CD8-positive, alpha-beta memory T cell (primary cell): ENCODE data around the gene KIF2C. TPM values are rescaled to one million over a fixed set of nuclear protein-coding genes. Genes with fewer than 3 reads are reported as not detected.
A peak's percentile ranks its signal among the peaks of the same experiment; 100 is the strongest.

Experiments
- CTCF ChIA-PET: fragments of 350-600 bp; sonication (Branson Sonifier 250); formaldehyde crosslinking; loops from one replicate; lab custom pipeline; 2021; ENCODE audit warnings: antibody characterized with exemption; lab: Charles Lee
- POLR2A ChIA-PET: fragments of 350-600 bp; sonication (Branson Sonifier 250); formaldehyde crosslinking; loops from one replicate; lab custom pipeline; 2021; ENCODE audit warnings: antibody characterized with exemption; lab: Charles Lee
- DNase-seq, 5 donors: peaks; one replicate each; pipeline versions ENCODE4 v3.0.0 to v3.0.0-alpha.2; 2020 to 2022; ENCODE audit warnings: mixed read lengths in 1 of 5
- H3K27ac ChIP-seq: one replicate; pipeline ENCODE4 v1.7.0; 2013; ENCODE audit warnings: low read depth, mild to moderate bottlenecking, low read length, moderate library complexity
- H3K27me3 ChIP-seq: 2 replicates; pipeline ENCODE4 v1.7.0; 2013; ENCODE audit warnings: low read length, mild to moderate bottlenecking; ENCODE audit not compliant: insufficient read depth, poor library complexity, severe bottlenecking
- H3K36me3 ChIP-seq: 2 replicates; pipeline ENCODE4 v1.7.0; 2013; ENCODE audit warnings: mild to moderate bottlenecking, low read length, moderate library complexity; ENCODE audit not compliant: insufficient read depth
- H3K4me1 ChIP-seq: 2 replicates; pipeline ENCODE4 v1.7.0; 2013; ENCODE audit warnings: mild to moderate bottlenecking, low read length, moderate library complexity; ENCODE audit not compliant: insufficient read depth
- H3K4me3 ChIP-seq: 2 replicates; pipeline ENCODE4 v1.7.0; 2013; ENCODE audit warnings: mild to moderate bottlenecking, low read length
- H3K9me3 ChIP-seq: 2 replicates; pipeline ENCODE4 v1.7.0; 2013; ENCODE audit warnings: mild to moderate bottlenecking, low read length
- H3K27ac Mint-ChIP-seq, 8 donors: one replicate each; pipeline ENCODE4 v1.8.0; 2020 to 2021; ENCODE audit warnings: mixed read lengths in 8 of 8, mild to moderate bottlenecking in 6 of 8, inconsistent platforms in 3 of 8, moderate library complexity in 3 of 8
- H3K27me3 Mint-ChIP-seq, 2 donors: one replicate each; pipeline ENCODE4 v1.8.0; 2020 to 2021; ENCODE audit warnings: mixed read lengths in 2 of 2, mild to moderate bottlenecking in 1 of 2, moderate library complexity in 1 of 2
- H3K36me3 Mint-ChIP-seq, 3 donors: one replicate each; pipeline ENCODE4 v1.8.0; 2020 to 2021; ENCODE audit warnings: mixed read lengths in 3 of 3, inconsistent platforms in 1 of 3, mild to moderate bottlenecking in 1 of 3
- H3K4me1 Mint-ChIP-seq, 3 donors: one replicate each; pipeline ENCODE4 v1.8.0; 2020 to 2021; ENCODE audit warnings: mixed read lengths in 3 of 3, inconsistent platforms in 1 of 3, mild to moderate bottlenecking in 1 of 3
- H3K4me3 Mint-ChIP-seq, 7 donors: one replicate each; pipeline ENCODE4 v1.8.0; 2020 to 2021; ENCODE audit warnings: mixed read lengths in 7 of 7, mild to moderate bottlenecking in 6 of 7, moderate library complexity in 4 of 7, inconsistent platforms in 2 of 7
- H3K9me3 Mint-ChIP-seq, 5 donors: one replicate each; pipeline ENCODE4 v1.8.0; 2020 to 2022; ENCODE audit warnings: mixed read lengths in 5 of 5, mild to moderate bottlenecking in 3 of 5, moderate library complexity in 2 of 5, inconsistent platforms in 1 of 5
- polyA plus RNA-seq: library from polyadenylated mRNA; unstranded; fragments of 300-500 nt; fragmentation: Illumina TruSeq; gene quantifications from one replicate; pipeline ENCODE4 v1.2.3, GENCODE V29; 2021
- total RNA-seq, 2 experiments: library from RNA; stranded (reverse); gene quantifications; one replicate each; pipeline ENCODE4 v1.2.3, GENCODE V29; 2021

Gene KIF2C
- total RNA-seq (10 to 100 TPM; 40.4 to 41.4 TPM), polyA plus RNA-seq (0.61 TPM)

DNA sequence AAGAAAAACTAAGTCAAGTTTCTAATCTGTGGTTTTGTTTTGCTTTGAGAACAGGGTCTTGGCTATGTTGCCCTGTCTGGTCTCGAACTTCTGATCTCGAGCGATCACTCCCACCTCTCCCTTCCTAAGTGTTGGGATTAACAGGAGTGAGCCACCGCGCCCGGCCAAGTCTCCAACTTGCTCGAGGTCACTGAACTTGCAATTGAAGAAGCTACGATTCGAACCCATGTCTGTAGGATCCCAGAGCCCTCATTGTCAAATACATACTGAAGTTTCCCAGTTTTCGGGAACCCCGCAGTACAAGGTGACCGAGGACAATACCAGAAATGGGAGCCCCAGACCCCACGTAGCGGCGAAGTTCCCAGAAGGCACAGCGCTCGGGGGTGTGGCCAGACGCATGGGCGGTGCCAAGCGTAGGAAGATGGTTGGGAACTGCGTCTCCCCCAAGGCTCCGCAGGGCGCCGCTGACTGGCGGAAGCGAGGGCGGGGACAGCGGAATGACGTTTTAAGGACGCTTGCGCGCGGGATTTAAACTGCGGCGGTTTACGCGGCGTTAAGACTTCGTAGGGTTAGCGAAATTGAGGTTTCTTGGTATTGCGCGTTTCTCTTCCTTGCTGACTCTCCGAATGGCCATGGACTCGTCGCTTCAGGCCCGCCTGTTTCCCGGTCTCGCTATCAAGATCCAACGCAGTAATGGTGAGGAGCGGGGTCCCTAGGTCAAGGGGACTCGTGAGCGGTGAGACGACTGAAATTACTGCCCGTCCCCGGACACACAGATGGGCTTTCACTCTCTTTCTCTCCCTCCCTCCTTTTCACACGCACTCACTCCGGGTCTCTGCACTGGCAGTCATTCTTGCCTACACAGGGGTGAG lies at the start of gene KIF2C:
Gene KIF2C, plus strand, starts transcription at position 531 of the 872 bp plus-strand sequence. Its CDS starts 96 bp downstream, at position 627.
- H3K4me3 Mint-ChIP-seq = peak within 1 kb of the TSS; percentile 93 to 95 (median 94)
- H3K4me1 Mint-ChIP-seq = peaks cover 15 to 21% (median 20%) of the 10 kb centered on the region in 3 donors
- CTCF ChIA-PET = interaction anchor here (1.2 to 1.6 kb wide), 2 partner anchors 10 to 69 kb away, joined by 4 read pairs; partner anchors contain the start of gene BTBD19

DNA sequence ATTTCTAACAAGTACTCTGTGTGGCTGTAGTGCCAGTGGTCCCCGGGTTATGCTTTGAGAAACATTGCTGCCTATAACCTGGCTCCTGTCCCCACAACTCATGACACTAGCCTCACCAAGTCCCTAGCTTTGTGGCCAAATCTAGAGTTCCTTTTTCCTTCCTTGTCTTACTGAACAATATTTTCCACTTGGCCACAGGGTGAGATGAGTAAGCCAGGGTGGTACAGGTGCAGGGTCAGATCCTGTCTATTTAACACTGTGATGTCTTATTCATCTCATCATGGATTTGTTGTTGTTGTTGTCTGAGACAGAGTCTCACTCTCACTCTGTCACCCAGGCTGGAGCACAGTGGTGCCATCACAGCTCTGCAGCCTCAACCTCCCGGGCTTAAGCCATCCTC lies 46.5 kb upstream of the KIF2C start:
- Mint-ChIP-seq H3K9me3 (no peaks in the 10 kb centered on the region), H3K4me1 (peaks cover 12 to 15% (median 14%) of the 10 kb centered on the region in 3 donors), H3K27me3 (peaks cover 0 to 5% of the 10 kb centered on the region in 2 donors), H3K27ac (no peak overlapping the region), H3K36me3 (peaks cover 0 to 5% (median 0%) of the 10 kb centered on the region in 3 donors), H3K4me3 (no peak overlapping the region)
- DNase-seq = no peak
- Histone ChIP-seq H3K36me3 (no peaks in the 10 kb centered on the region), H3K4me1 (peaks cover 16% of the 10 kb centered on the region), H3K27me3 (no peaks in the 10 kb centered on the region), H3K9me3 (no peaks in the 10 kb centered on the region), H3K4me3 (no peak overlapping the region), H3K27ac (no peak overlapping the region)
- ChIA-PET POLR2A (no interaction called here), CTCF (interaction anchor here (1.3 kb wide), 1 partner anchor 9 kb away, joined by 3 read pairs; no protein-coding TSS in a partner anchor)

More for the DNA sequence above, at the start of gene KIF2C:
- peak within 1 kb of the TSS; percentile 84 for H3K27ac ChIP-seq
- no peaks in the 10 kb centered on the region for H3K36me3 ChIP-seq
- peaks cover 12% of the 10 kb centered on the region for H3K4me1 ChIP-seq
- no peaks in the 10 kb centered on the region for H3K27me3 Mint-ChIP-seq
- peaks cover 0 to 4% (median 0%) of the 10 kb centered on the region in 3 donors for H3K36me3 Mint-ChIP-seq
- DNase-seq = peak; percentile 94 to 97 (median 94)
- POLR2A ChIA-PET = interaction anchor here (0.6 to 0.7 kb wide), 2 partner anchors 10 kb away, joined by 4 read pairs; no protein-coding TSS in a partner anchor
- peak within 1 kb of the TSS; percentile 95 for H3K4me3 ChIP-seq
- peak within 1 kb of the TSS; percentile 91 to 98 (median 96) for H3K27ac Mint-ChIP-seq
- H3K27me3 ChIP-seq = no peaks in the 10 kb centered on the region
- H3K9me3 ChIP-seq = no peaks in the 10 kb centered on the region
- no peaks in the 10 kb centered on the region for H3K9me3 Mint-ChIP-seq

- Histone ChIP-seq H3K4me3 (no peak overlapping the region), H3K4me1 (peaks cover 16% of the 10 kb centered on the region), H3K36me3 (no peaks in the 10 kb centered on the region), H3K27me3 (no peaks in the 10 kb centered on the region), H3K9me3 (no peaks in the 10 kb centered on the region), H3K27ac (no peak overlapping the region)
- peaks cover 0 to 5% (median 0%) of the 10 kb centered on the region in 3 donors for H3K36me3 Mint-ChIP-seq
- no peak overlapping the region for H3K27ac Mint-ChIP-seq
- no peak for DNase-seq
- no peaks in the 10 kb centered on the region for H3K9me3 Mint-ChIP-seq
- ChIA-PET POLR2A (no interaction called here), CTCF (no interaction called here)
- H3K27me3 Mint-ChIP-seq = peaks cover 0 to 5% of the 10 kb centered on the region in 2 donors
- H3K4me1 Mint-ChIP-seq = peaks cover 12 to 15% (median 14%) of the 10 kb centered on the region in 3 donors
- H3K4me3 Mint-ChIP-seq = no peak overlapping the region
Observed at GRCh38 chr1:44693900-44694299, 45.7 kb upstream of the KIF2C start.

DNA sequence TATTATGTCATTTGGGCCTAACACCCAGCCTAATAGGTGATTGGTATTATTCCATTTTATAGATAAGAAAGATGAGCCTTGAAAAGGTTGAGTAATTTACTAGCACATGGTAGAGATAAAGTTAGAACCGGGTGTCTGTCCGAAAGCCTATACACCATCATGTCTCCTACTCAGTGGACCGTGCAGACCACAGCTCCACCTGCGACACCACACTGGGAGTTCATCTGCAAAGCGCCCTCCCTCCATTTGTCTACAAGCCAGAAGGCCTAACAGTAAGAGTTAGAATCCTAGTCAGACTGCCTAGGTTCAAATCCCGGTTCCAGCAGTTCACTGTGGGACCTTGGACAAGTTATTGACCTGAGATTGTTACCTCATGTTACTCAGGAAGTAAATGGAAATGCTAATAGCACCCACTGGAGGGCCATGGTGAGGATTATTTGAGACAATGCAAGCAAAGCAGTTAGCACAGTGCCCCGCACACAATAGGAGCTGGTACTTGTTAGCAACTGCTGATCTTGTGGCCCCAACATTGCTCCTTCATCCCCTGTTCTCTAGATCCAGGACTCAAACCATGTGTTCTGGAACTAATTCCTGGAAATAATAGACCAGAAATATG lies 44.7 kb upstream of the KIF2C start:
- Histone ChIP-seq H3K9me3 (no peaks in the 10 kb centered on the region), H3K4me1 (peaks cover 16% of the 10 kb centered on the region), H3K27ac (no peak overlapping the region), H3K4me3 (no peak overlapping the region), H3K36me3 (no peaks in the 10 kb centered on the region), H3K27me3 (no peaks in the 10 kb centered on the region)
- no peak for DNase-seq
- Mint-ChIP-seq H3K4me3 (no peak overlapping the region), H3K4me1 (peaks cover 12 to 15% (median 14%) of the 10 kb centered on the region in 3 donors), H3K27me3 (peaks cover 0 to 5% of the 10 kb centered on the region in 2 donors), H3K9me3 (no peaks in the 10 kb centered on the region), H3K27ac (peak overlapping the region in 2 of 8 donors; percentile 54 to 58), H3K36me3 (peaks cover 0 to 5% (median 0%) of the 10 kb centered on the region in 3 donors)
- ChIA-PET POLR2A (no interaction called here), CTCF (interaction anchor here (1.6 kb wide), 1 partner anchor 42 kb away, joined by 3 read pairs; no protein-coding TSS in a partner anchor)

- Histone ChIP-seq H3K4me1 (peaks cover 16% of the 10 kb centered on the region), H3K27me3 (no peaks in the 10 kb centered on the region), H3K4me3 (no peak overlapping the region), H3K27ac (no peak overlapping the region), H3K36me3 (no peaks in the 10 kb centered on the region), H3K9me3 (no peaks in the 10 kb centered on the region)
- ChIA-PET POLR2A (interaction anchor here (0.6 kb wide), 1 partner anchor 608 kb away, joined by 4 read pairs; no protein-coding TSS in a partner anchor), CTCF (interaction anchor here (1.6 to 1.9 kb wide), 2 partner anchors 10 to 43 kb away, joined by 3 to 6 read pairs; no protein-coding TSS in a partner anchor)
- Mint-ChIP-seq H3K4me1 (peaks cover 12 to 15% (median 14%) of the 10 kb centered on the region in 3 donors), H3K9me3 (no peaks in the 10 kb centered on the region), H3K27ac (peak overlapping the region in 1 of 8 donors; percentile 79), H3K4me3 (no peak overlapping the region), H3K36me3 (peaks cover 0 to 5% (median 0%) of the 10 kb centered on the region in 3 donors), H3K27me3 (peaks cover 0 to 4% of the 10 kb centered on the region in 2 donors)
- no peak for DNase-seq
Observed at GRCh38 chr1:44695671-44696070, 44.0 kb upstream of the KIF2C start.

- Histone ChIP-seq H3K4me3 (no peak overlapping the region), H3K27ac (no peak overlapping the region), H3K36me3 (no peaks in the 10 kb centered on the region), H3K9me3 (no peaks in the 10 kb centered on the region), H3K27me3 (no peaks in the 10 kb centered on the region), H3K4me1 (peaks cover 16% of the 10 kb centered on the region)
- H3K27me3 Mint-ChIP-seq = peaks cover 0 to 4% of the 10 kb centered on the region in 2 donors
- peak overlapping the region in 3 of 8 donors; percentile 79 to 90 (median 85) for H3K27ac Mint-ChIP-seq
- peaks cover 12 to 15% (median 14%) of the 10 kb centered on the region in 3 donors for H3K4me1 Mint-ChIP-seq
- POLR2A ChIA-PET = interaction anchor here (0.6 kb wide), 1 partner anchor 607 kb away, joined by 4 read pairs; no protein-coding TSS in a partner anchor
- CTCF ChIA-PET = interaction anchor here (1.3 to 1.9 kb wide), 3 partner anchors 10 to 43 kb away, joined by 3 to 6 read pairs (median 4); no protein-coding TSS in a partner anchor
- no peak for DNase-seq
- H3K4me3 Mint-ChIP-seq = no peak overlapping the region
- H3K9me3 Mint-ChIP-seq = no peaks in the 10 kb centered on the region
- peaks cover 0 to 5% (median 0%) of the 10 kb centered on the region in 3 donors for H3K36me3 Mint-ChIP-seq
Observed at GRCh38 chr1:44696101-44696500, 43.5 kb upstream of the KIF2C start.

GRCh38 chr1:44696789-44697345 lies 42.8 kb upstream of the KIF2C start:
- peaks cover 0 to 1% (median 0%) of the 10 kb centered on the region in 3 donors for H3K36me3 Mint-ChIP-seq
- no peak overlapping the region for H3K27ac ChIP-seq
- H3K4me3 Mint-ChIP-seq = peak overlapping the region in 5 of 7 donors; percentile 28 to 74 (median 41)
- peak overlapping the region; percentile 55 to 91 (median 84) for H3K27ac Mint-ChIP-seq
- no peaks in the 10 kb centered on the region for H3K27me3 Mint-ChIP-seq
- H3K4me3 ChIP-seq = peak overlapping the region; percentile 9
- no peaks in the 10 kb centered on the region for H3K36me3 ChIP-seq
- POLR2A ChIA-PET = no interaction called here
- CTCF ChIA-PET = interaction anchor here (1.3 to 1.9 kb wide), 3 partner anchors 9 to 44 kb away, joined by 3 to 6 read pairs (median 4); no protein-coding TSS in a partner anchor
- peaks cover 12 to 15% (median 14%) of the 10 kb centered on the region in 3 donors for H3K4me1 Mint-ChIP-seq
- no peaks in the 10 kb centered on the region for H3K9me3 Mint-ChIP-seq
- H3K27me3 ChIP-seq = no peaks in the 10 kb centered on the region
- H3K4me1 ChIP-seq = peaks cover 16% of the 10 kb centered on the region
- DNase-seq = peak in 2 of 5 donors; percentile 22 to 40
- no peaks in the 10 kb centered on the region for H3K9me3 ChIP-seq
